Omental fat pad (tissue), 4 donors: ENCODE measurements around the gene RPS5. TPM values are rescaled to one million over a fixed set of nuclear protein-coding genes. Genes with fewer than 3 reads are reported as not detected.

Experiments
- small RNA-seq: library from RNA; depleted of rRNA; stranded (forward); fragments of <200 nt; gene quantifications from one replicate; pipeline ENCODE3, GENCODE V24; 2016
- total RNA-seq, 4 donors: library from RNA; depleted of rRNA; stranded (reverse); fragments of >200 nt; gene quantifications; one replicate each; pipeline ENCODE4 v1.1.0, GENCODE V29; 2016

The RPS5 gene
- total RNA-seq, 4 donors from 2014 or later = 1,379 to 1,993 (median 1,504) TPM

Small RNA genes lying within 50 kb of the gene (small RNA-seq; reads per million reads assigned to genes)
- gene MIR4754 (not detected), gene RNA5SP473 (not detected)

Other genes with a start within 250 kb of the RPS5 start
- gene ZNF329, start 236.5 kb upstream of the RPS5 start, total RNA-seq = 1 to 10 TPM; 5.1 to 8.5 (median 7.4) TPM
- 10 to 100 TPM; 16.5 to 30.4 (median 21.7) TPM for gene ZNF274, start 204.2 kb upstream of the RPS5 start, total RNA-seq
- gene ZNF544, start 158.4 kb upstream of the RPS5 start, total RNA-seq = 10 to 100 TPM; 21.2 to 31.2 (median 28.4) TPM
- gene ZNF8, start 108.3 kb upstream of the RPS5 start, total RNA-seq = 1 to 10 TPM; 4.6 to 9.3 (median 5.9) TPM
- gene ERVK3-1, start 81.9 kb upstream of the RPS5 start, total RNA-seq = 10 to 100 TPM; 39.5 to 85.1 (median 59.2) TPM
- 1 to 10 TPM; 2.0 to 3.7 (median 2.8) TPM for gene ZSCAN22, start 60.3 kb upstream of the RPS5 start, total RNA-seq
- 10 to 100 TPM in 3 of 4 donors, 1 to 10 TPM in 1; 8.7 to 18.4 (median 16.4) TPM for gene A1BG, start 33.8 kb upstream of the RPS5 start, total RNA-seq
- gene ZNF497, start 24.5 kb upstream of the RPS5 start, total RNA-seq = 1 to 10 TPM in 3 of 4 donors, under 1 TPM in 1; 0.74 to 2.4 (median 1.3) TPM
- 1 to 10 TPM in 3 of 4 donors, under 1 TPM in 1; 0.48 to 4.4 (median 2.1) TPM for gene ZNF837, start 6.2 kb upstream of the RPS5 start, total RNA-seq
- gene RNF225, start 8.4 kb downstream of the RPS5 start, total RNA-seq = not detected
- 10 to 100 TPM in 2 of 4 donors, 1 to 10 TPM in 2; 7.9 to 34.1 (median 9.2) TPM for gene ZNF584, start 21.4 kb downstream of the RPS5 start, total RNA-seq
- gene ZNF132, start 52.9 kb downstream of the RPS5 start, total RNA-seq = 1 to 10 TPM; 4.0 to 8.2 (median 4.6) TPM
- 1 to 10 TPM; 3.8 to 8.5 (median 6.0) TPM for gene ZNF324B, start 64.4 kb downstream of the RPS5 start, total RNA-seq
- gene ZNF324, start 79.8 kb downstream of the RPS5 start, total RNA-seq = 10 to 100 TPM in 3 of 4 donors, 1 to 10 TPM in 1; 7.3 to 23.3 (median 15.8) TPM
- gene ZNF446, start 89.1 kb downstream of the RPS5 start, total RNA-seq = 10 to 100 TPM in 1 of 4 donors, 1 to 10 TPM in 3; 6.6 to 10.4 (median 8.0) TPM
- 1 to 10 TPM; 4.5 to 8.5 (median 5.6) TPM for gene SLC27A5, start 124.7 kb downstream of the RPS5 start, total RNA-seq
- 10 to 100 TPM in 1 of 4 donors, 1 to 10 TPM in 3; 4.6 to 10.2 (median 8.4) TPM for gene ZBTB45, start 132.5 kb downstream of the RPS5 start, total RNA-seq
- gene TRIM28, start 156.8 kb downstream of the RPS5 start, total RNA-seq = 100 to 1,000 TPM; 151 to 238 (median 166) TPM
- gene CHMP2A, start 167.8 kb downstream of the RPS5 start, total RNA-seq = 100 to 1,000 TPM in 2 of 4 donors, 10 to 100 TPM in 2; 87.0 to 115 (median 99.6) TPM
- 10 to 100 TPM; 19.4 to 26.2 (median 23.3) TPM for gene UBE2M, start 171.3 kb downstream of the RPS5 start, total RNA-seq
- 10 to 100 TPM; 15.8 to 32.5 (median 22.1) TPM for gene MZF1, start 186.1 kb downstream of the RPS5 start, total RNA-seq